Keratinocyte (primary cell): ENCODE data around the gene SPATA2.

Experiments
- EZH2 ChIP-seq: IDR thresholded peaks from one replicate; pipeline ENCODE4 v1.6.1; 2012; ENCODE audit warnings: inconsistent platforms, mild to moderate bottlenecking, low read length, moderate library complexity
- TF ChIP-seq, protein P1 (sequence below), 3 experiments: IDR thresholded peaks in 1 of 3; conservative IDR thresholded peaks in 1 of 3; optimal IDR thresholded peaks in 1 of 3; 2 replicates in 2 of 3; 3 replicates in 1 of 3; pipeline versions ENCODE3 to v1.5.1; 2011; ENCODE audit warnings: low read length in 3 of 3, mild to moderate bottlenecking in 3 of 3, moderate library complexity in 2 of 3, control low read depth in 1 of 3, inconsistent platforms in 1 of 3; ENCODE audit not compliant: insufficient read depth in 2 of 3; ENCODE audit errors: extremely low read depth in 1 of 3

DNA sequence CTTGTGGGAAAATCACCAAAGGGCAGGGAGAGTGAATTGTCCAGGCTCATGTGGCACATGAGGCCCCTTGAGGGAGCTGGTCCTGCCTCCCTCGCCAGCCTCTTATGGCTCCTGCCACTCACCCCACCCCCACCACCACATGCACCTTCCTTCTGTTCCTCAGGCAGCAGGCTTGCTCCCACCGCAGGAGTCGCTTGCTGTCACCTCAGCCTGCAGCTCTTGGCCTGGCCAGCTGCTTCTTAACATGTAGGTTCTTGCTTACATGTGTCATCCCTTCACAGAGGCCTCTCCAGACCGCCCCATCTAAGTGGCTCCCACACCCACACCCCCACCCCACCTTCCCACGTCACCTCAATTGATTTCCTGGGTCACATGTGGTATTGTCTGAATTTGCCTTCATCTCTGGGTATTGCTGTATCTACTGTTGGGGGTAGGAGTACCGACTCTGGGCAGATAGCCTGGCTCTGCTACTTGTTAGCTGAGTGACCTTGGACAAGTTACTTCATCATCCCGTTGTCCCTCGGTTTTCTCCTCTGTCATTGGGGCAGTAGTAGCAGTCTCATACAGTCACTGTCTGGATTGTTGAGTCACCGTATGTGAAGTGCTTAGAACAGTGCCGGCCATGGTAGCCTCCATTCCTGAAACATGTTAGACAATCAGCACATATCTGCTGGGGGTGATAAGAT lies 61.0 kb downstream of the SPATA2 start:
- TF ChIP-seq, protein P1, sequence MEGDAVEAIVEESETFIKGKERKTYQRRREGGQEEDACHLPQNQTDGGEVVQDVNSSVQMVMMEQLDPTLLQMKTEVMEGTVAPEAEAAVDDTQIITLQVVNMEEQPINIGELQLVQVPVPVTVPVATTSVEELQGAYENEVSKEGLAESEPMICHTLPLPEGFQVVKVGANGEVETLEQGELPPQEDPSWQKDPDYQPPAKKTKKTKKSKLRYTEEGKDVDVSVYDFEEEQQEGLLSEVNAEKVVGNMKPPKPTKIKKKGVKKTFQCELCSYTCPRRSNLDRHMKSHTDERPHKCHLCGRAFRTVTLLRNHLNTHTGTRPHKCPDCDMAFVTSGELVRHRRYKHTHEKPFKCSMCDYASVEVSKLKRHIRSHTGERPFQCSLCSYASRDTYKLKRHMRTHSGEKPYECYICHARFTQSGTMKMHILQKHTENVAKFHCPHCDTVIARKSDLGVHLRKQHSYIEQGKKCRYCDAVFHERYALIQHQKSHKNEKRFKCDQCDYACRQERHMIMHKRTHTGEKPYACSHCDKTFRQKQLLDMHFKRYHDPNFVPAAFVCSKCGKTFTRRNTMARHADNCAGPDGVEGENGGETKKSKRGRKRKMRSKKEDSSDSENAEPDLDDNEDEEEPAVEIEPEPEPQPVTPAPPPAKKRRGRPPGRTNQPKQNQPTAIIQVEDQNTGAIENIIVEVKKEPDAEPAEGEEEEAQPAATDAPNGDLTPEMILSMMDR (optimal IDR thresholded peaks at IDR 0.05 in 1 of 3, IDR thresholded peaks at IDR 0.05 in 1 of 3, conservative IDR thresholded peaks at IDR 0.05 in 1 of 3; ENCODE audit: extremely low read depth in 1 of 3, insufficient read depth in 2 of 3, low read length in 3 of 3) = no peak
- TF ChIP-seq EZH2 = no peak
